Neutrophil (primary cell): ENCODE data around the gene STARD7.
A peak's percentile ranks its signal among the peaks of the same experiment; 100 is the strongest.

ENCODE experiments used
- H3K27ac ChIP-seq: fragments of 200-600 bp; sonication (generic); 2 replicates; pipeline ENCODE4 v1.5.1; 2016; ENCODE audit warnings: mild to moderate bottlenecking, moderate library complexity
- H3K27me3 ChIP-seq: fragments of 200-600 bp; sonication (generic); 2 replicates; pipeline ENCODE4 v1.6.0; 2016; ENCODE audit warnings: mild to moderate bottlenecking
- H3K36me3 ChIP-seq: fragments of 200-600 bp; sonication (generic); 2 replicates; pipeline ENCODE4 v1.5.1; 2017
- H3K4me1 ChIP-seq, 2 experiments: fragments of 200-600 bp in 1 of 2; sonication (generic) in 1 of 2; 1 replicate in 1 of 2; 2 replicates in 1 of 2; pipeline versions ENCODE4 v1.5.1 to v1.6.1; 2013 to 2016; ENCODE audit warnings: low read depth in 1 of 2, low read length in 1 of 2, mild to moderate bottlenecking in 1 of 2, moderate library complexity in 1 of 2; ENCODE audit not compliant: control insufficient read depth in 1 of 2, insufficient read depth in 1 of 2
- H3K4me3 ChIP-seq, 2 experiments: fragments of 200-600 bp in 1 of 2; sonication (generic) in 1 of 2; 1 replicate in 1 of 2; 2 replicates in 1 of 2; pipeline ENCODE4 v1.5.1; 2013 to 2016; ENCODE audit warnings: low read depth in 1 of 2, low read length in 1 of 2, mild to moderate bottlenecking in 1 of 2, moderate library complexity in 1 of 2
- H3K9me3 ChIP-seq: fragments of 200-600 bp; sonication (generic); 2 replicates; pipeline ENCODE4 v1.5.1; 2016
- TF ChIP-seq, protein P1 (sequence below): fragments of 200-600 bp; sonication (generic); IDR thresholded peaks from 2 replicates; pipeline ENCODE4 v1.5.1; 2016; ENCODE audit warnings: antibody characterized with exemption

STARD7 gene

DNA sequence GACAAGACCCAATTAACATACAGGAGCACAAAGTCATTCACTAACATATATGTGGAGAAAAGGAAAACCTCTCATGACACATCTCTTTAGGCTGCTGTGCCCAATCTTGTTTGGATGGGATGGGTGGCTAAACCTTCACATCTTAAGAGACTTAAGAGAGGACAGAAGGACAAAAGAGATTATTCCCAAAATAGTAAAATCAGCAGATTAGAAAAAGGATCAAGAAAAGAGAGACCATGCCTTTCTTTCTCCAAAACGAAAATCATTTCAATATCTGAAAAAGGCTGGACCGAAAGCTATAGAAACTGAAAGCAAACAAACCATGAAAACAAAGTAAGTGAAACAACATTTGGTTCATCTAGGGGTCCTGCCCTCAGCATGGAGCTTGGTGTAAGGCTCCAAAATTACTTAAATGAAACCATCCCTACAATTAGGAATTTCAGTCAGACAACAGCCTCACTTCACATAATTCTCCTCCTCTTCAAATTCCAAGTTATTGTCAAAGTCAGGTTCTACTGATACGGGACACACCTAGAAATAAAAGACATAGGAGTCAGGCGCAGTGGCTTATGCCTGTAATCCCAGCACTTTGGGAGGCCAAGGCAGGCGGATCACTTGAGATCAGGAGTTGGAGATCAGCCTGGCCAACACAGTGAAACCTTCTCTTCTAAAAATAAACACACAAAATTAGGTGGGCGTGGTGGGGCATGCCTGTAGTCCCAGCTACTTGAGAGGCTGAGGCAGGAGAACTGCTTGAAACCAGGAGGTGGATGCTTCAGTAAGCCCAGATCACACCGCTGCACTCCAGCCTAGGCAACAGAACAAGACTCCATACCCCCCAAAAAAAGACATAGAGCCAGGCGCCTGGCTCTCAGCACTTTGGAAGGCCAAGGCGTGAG is 5.2 kb downstream of the STARD7 start:
- Histone ChIP-seq H3K4me1 (peaks cover 29 to 42% of the 10 kb centered on the region in 2 experiments), H3K36me3 (no peaks in the 10 kb centered on the region), H3K27ac (peak overlapping the region; percentile 63), H3K9me3 (no peaks in the 10 kb centered on the region), H3K27me3 (no peaks in the 10 kb centered on the region), H3K4me3 (no peak overlapping the region)
- TF ChIP-seq, protein P1, sequence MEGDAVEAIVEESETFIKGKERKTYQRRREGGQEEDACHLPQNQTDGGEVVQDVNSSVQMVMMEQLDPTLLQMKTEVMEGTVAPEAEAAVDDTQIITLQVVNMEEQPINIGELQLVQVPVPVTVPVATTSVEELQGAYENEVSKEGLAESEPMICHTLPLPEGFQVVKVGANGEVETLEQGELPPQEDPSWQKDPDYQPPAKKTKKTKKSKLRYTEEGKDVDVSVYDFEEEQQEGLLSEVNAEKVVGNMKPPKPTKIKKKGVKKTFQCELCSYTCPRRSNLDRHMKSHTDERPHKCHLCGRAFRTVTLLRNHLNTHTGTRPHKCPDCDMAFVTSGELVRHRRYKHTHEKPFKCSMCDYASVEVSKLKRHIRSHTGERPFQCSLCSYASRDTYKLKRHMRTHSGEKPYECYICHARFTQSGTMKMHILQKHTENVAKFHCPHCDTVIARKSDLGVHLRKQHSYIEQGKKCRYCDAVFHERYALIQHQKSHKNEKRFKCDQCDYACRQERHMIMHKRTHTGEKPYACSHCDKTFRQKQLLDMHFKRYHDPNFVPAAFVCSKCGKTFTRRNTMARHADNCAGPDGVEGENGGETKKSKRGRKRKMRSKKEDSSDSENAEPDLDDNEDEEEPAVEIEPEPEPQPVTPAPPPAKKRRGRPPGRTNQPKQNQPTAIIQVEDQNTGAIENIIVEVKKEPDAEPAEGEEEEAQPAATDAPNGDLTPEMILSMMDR: no peak

DNA sequence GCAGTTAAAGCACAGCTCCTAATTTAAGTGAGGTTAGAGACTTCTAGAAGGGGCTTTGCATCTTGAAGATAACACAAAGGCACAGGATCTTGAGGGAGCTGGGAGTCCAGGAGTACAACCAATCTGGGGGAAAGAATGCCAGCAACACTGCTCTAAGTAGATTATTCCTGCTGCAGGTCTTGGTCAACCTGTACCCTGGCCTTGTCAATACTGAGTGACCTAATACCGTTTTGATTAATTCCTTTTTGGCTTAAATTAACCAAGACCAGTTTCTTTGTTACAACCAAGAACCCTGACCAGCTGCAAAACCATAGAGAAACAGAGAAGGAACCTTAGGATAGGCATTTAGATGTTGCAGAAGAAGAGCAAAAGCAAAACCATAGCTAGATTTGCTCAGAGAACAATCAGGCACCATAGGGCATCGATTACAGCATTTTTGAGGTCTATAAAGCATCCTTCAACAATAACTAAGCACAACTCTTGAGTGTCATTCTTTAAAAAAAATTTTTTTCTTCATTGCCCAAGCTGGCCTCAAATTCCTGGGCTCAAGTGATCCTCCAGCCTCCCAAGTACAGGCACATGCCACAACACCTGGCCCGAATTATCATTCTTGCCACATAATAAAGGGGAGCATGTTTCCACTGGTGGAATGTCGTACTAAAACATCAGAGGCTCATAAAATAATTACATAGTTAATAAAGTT is 6.3 kb downstream of the STARD7 start:
- H3K27me3 ChIP-seq: no peaks in the 10 kb centered on the region
- peaks cover 25 to 35% of the 10 kb centered on the region in 2 experiments for H3K4me1 ChIP-seq
- TF ChIP-seq, protein P1: no peak
- H3K36me3 ChIP-seq: no peaks in the 10 kb centered on the region
- H3K9me3 ChIP-seq: no peaks in the 10 kb centered on the region
- no peak overlapping the region for H3K27ac ChIP-seq
- no peak overlapping the region for H3K4me3 ChIP-seq

DNA sequence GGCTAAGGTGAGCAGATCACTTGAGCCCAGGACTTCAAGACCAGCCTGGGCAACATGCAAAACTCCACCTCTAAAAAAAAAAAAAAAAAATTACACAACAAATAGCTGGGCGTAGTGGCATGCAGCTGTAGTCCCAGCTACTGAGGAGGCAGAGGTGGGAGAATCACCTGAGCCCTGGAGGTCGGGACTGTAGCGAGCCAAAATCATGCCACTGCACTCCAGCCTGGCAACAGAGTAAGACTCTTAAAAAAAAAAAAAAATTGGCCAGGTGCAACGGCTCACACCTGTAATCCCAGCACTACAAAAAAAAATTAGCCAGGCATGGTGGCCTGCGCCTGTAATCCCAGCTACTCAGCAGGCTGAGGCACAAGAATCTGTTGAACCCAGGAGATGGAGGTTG is 7.3 kb downstream of the STARD7 start:
- Histone ChIP-seq H3K36me3 (no peaks in the 10 kb centered on the region), H3K9me3 (no peaks in the 10 kb centered on the region), H3K27me3 (no peaks in the 10 kb centered on the region), H3K4me3 (no peak overlapping the region), H3K4me1 (peaks cover 19 to 29% of the 10 kb centered on the region in 2 experiments), H3K27ac (no peak overlapping the region)
- TF ChIP-seq, protein P1: no peak

DNA sequence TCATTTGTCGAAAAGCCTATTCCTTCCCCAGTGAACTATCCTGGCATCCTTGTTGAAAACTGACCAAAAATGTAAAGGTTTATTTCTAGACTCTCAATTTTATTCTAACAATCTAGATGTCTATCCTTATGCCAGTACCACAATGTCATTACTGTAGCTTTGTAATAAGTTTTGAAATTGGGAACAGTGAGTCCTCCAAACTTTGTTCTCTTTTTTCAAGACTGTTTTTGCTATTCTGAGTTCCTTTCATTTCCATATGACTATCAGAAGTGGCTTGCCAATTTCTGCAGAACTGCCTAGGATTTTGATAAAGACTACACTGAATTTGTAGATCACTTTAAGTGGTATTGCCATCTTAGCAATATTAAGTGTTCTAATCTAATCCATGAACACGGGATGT is 9.7 kb downstream of the STARD7 start:
- Histone ChIP-seq H3K27ac (no peak overlapping the region), H3K4me3 (no peak overlapping the region), H3K4me1 (peaks cover 0 to 6% of the 10 kb centered on the region in 2 experiments), H3K27me3 (no peaks in the 10 kb centered on the region), H3K9me3 (no peaks in the 10 kb centered on the region), H3K36me3 (peaks cover 9% of the 10 kb centered on the region)
- TF ChIP-seq, protein P1: no peak

DNA sequence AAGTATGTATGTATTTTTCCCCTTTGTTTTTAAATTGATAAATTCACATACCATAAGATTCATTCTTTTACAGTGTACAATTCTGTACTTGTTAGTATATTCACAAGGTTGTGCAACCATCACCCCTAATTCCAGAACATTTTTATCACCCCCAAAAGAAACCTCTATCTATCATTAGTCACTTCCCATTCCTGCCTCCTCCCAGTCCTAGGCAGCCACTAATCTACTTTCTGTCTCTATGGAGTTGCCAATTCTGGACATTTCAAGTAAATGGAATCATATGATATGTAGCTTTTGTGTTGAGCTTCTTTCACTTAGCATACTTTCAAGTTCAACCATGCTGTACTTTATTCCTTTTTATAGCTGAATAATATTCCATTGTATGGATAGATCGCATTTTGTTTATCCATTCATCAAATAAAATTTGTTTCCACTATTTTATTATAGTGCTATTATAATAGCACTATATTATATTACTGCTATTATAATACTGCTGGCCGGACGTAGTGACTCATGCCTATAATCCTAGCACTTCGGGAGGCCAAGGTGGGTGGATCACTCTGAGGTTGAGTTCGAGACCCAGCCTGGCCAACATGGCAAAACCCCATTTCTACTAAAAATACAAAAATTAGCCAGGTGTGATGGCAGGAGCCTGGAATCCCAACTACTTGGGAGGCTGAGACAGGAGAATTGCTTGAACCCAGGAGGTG is 10.9 kb downstream of the STARD7 start:
- H3K27ac ChIP-seq: no peak overlapping the region
- TF ChIP-seq, protein P1: no peak
- no peaks in the 10 kb centered on the region for H3K27me3 ChIP-seq
- H3K9me3 ChIP-seq: no peaks in the 10 kb centered on the region
- peaks cover 0 to 5% of the 10 kb centered on the region in 2 experiments for H3K4me1 ChIP-seq
- H3K4me3 ChIP-seq: no peak overlapping the region
- peaks cover 19% of the 10 kb centered on the region for H3K36me3 ChIP-seq
